ENCODE results near the gene MYO7B.

MYO7B gene

DNA sequence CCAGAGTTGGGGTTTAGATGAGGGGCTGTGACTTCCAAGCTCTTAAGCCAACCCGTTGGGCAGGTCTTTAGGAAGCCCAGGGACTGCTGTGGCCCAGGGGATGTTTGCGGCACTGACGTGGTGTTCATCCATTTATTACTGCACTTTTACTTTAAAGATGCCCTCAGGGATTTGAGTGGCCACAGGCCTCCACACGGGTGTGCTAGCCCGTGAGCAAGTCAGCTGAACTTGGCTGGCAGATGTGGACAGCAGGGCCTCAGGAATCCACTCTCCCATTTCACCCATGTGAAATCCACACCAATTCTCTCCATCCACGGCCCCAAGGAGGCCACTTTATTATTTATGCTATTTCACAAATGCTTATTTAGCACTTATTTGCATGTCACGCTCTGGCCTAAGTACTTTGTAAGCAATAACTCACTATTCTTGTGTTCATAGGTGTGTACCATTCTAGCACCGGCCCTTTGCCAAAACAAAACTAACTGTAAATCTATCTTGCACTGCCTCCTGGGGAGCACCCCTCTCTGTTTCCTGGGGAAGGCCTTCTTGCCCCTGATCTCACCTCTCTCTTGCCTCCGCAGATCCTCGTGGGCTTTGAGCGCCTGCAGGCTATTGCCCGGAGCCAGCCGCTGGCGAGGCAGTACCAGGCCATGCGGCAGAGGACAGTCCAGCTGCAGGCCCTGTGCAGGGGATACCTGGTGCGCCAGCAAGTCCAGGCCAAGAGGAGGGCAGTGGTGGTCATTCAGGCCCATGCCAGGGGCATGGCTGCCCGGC is 71.3 kb downstream of the MYO7B start:
- no peak overlapping the region for H3K27ac ChIP-seq (replicated peaks)
- H3K4me3 ChIP-seq (replicated peaks; ENCODE audit: insufficient read depth, low read length), result no peak overlapping the region
- no peaks in the 10 kb centered on the region for H3K27me3 ChIP-seq (ENCODE audit: insufficient read depth, poor library complexity, severe bottlenecking)
- TF ChIP-seq, protein P1, sequence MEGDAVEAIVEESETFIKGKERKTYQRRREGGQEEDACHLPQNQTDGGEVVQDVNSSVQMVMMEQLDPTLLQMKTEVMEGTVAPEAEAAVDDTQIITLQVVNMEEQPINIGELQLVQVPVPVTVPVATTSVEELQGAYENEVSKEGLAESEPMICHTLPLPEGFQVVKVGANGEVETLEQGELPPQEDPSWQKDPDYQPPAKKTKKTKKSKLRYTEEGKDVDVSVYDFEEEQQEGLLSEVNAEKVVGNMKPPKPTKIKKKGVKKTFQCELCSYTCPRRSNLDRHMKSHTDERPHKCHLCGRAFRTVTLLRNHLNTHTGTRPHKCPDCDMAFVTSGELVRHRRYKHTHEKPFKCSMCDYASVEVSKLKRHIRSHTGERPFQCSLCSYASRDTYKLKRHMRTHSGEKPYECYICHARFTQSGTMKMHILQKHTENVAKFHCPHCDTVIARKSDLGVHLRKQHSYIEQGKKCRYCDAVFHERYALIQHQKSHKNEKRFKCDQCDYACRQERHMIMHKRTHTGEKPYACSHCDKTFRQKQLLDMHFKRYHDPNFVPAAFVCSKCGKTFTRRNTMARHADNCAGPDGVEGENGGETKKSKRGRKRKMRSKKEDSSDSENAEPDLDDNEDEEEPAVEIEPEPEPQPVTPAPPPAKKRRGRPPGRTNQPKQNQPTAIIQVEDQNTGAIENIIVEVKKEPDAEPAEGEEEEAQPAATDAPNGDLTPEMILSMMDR (IDR thresholded peaks at IDR 0.05; ENCODE audit: insufficient read depth, low read length), result no peak
- no peak for TF ChIP-seq POLR2AphosphoS5 (IDR thresholded peaks at IDR 0.05; ENCODE audit: low read depth)
- no peak for TF ChIP-seq GABPA (IDR thresholded peaks at IDR 0.05; ENCODE audit: low read depth)
- no peak for TF ChIP-seq SPI1 (IDR thresholded peaks at IDR 0.05; ENCODE audit: borderline replicate concordance, low read depth)
- TF ChIP-seq, protein P2, sequence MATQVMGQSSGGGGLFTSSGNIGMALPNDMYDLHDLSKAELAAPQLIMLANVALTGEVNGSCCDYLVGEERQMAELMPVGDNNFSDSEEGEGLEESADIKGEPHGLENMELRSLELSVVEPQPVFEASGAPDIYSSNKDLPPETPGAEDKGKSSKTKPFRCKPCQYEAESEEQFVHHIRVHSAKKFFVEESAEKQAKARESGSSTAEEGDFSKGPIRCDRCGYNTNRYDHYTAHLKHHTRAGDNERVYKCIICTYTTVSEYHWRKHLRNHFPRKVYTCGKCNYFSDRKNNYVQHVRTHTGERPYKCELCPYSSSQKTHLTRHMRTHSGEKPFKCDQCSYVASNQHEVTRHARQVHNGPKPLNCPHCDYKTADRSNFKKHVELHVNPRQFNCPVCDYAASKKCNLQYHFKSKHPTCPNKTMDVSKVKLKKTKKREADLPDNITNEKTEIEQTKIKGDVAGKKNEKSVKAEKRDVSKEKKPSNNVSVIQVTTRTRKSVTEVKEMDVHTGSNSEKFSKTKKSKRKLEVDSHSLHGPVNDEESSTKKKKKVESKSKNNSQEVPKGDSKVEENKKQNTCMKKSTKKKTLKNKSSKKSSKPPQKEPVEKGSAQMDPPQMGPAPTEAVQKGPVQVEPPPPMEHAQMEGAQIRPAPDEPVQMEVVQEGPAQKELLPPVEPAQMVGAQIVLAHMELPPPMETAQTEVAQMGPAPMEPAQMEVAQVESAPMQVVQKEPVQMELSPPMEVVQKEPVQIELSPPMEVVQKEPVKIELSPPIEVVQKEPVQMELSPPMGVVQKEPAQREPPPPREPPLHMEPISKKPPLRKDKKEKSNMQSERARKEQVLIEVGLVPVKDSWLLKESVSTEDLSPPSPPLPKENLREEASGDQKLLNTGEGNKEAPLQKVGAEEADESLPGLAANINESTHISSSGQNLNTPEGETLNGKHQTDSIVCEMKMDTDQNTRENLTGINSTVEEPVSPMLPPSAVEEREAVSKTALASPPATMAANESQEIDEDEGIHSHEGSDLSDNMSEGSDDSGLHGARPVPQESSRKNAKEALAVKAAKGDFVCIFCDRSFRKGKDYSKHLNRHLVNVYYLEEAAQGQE (IDR thresholded peaks at IDR 0.05; ENCODE audit: insufficient replicate concordance, low read depth), result no peak
- no peak for DNase-seq (ENCODE audit: low read depth in 1 of 2, low spot score in 1 of 2)

DNA sequence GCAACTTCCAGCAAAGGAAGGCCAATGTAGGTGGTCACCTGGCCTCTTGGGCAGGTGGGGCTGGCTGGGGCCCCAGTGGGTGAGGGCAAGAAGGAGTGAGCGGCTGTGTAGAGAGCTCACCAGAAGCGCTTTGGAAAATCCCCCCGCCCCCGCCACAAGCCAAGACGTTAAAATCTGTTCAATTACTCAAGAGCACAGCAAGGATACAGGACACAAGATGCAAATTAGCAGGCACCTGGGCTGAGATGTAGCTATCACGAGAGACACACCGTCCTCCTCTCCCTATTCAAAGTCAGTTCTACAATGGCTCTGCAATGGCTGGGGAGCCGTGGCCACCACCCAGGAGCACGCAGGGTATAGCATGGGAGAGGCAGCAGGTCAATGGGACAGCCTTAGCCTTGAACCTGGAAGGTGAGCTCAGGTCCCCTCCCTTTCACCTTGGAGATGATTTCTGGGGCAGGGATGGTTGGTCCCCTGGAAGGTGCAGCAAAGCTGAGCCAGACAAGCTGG is 72.0 kb downstream of the MYO7B start:
- TF ChIP-seq, protein P2 (IDR thresholded peaks at IDR 0.05; ENCODE audit: insufficient replicate concordance, low read depth), result no peak
- TF ChIP-seq POLR2AphosphoS5 (IDR thresholded peaks at IDR 0.05; ENCODE audit: low read depth) (no peak), SPI1 (IDR thresholded peaks at IDR 0.05; ENCODE audit: borderline replicate concordance, low read depth) (no peak)
- Histone ChIP-seq H3K27ac (replicated peaks) (no peak overlapping the region), H3K27me3 (ENCODE audit: insufficient read depth, poor library complexity, severe bottlenecking) (no peaks in the 10 kb centered on the region), H3K4me3 (replicated peaks; ENCODE audit: insufficient read depth, low read length) (no peak overlapping the region)
- DNase-seq (ENCODE audit: low read depth in 1 of 2, low spot score in 1 of 2), result no peak

DNA sequence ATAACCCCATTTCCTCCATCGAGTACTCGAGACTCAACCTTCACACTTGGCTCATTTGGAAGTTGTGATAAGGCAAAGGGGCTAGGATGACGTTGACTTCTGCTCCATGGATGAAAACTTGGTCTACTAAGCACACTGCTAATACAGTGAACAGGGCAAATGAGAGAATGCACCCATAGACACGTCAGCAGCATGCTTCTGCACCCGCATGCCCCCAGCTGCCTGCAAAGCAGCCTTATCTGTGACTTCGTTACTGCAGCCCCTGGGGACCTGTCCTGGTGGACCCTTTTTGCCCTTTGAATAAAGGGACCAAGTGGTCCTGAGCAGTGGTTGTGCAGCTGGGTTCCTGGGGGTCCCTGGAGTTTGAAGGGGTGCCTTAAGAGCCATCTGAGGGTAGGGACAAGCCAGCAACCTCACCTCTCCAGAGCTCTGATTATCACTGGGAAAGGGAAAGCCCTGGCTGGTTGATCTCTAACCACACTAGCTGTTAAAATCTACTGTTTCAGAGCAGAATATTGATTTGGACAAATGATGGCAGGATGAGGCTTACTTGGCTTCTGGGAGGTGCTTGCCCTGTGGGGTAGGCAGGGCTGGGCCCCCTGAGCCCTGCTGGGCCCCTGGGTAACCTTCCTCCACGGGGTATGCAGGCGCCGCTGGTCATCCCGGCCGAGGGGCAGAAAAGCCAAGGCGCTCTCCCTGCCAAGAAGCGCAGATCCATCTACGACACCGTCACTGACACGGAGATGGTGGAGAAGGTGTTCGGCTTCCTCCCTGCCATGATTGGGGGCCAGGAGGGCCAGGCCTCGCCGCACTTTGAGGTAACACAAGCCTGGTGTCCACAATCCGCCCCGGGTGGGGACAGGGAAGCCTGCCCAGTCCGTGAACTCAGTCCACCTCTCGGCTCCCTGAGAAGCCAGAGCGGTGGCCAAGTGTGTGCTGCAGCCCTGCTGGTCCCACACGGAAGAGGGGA is 72.9 kb downstream of the MYO7B start:
- no peak for DNase-seq (ENCODE audit: low read depth in 1 of 2, low spot score in 1 of 2)
- no peaks in the 10 kb centered on the region for H3K27me3 ChIP-seq (ENCODE audit: insufficient read depth, poor library complexity, severe bottlenecking)
- no peak overlapping the region for H3K27ac ChIP-seq (replicated peaks)
- no peak overlapping the region for H3K4me3 ChIP-seq (replicated peaks; ENCODE audit: insufficient read depth, low read length)
- no peak for TF ChIP-seq GABPA (IDR thresholded peaks at IDR 0.05; ENCODE audit: low read depth)
- TF ChIP-seq POLR2AphosphoS5 (IDR thresholded peaks at IDR 0.05; ENCODE audit: low read depth), result no peak
- no peak for TF ChIP-seq SPI1 (IDR thresholded peaks at IDR 0.05; ENCODE audit: borderline replicate concordance, low read depth)
- TF ChIP-seq, protein P2 (IDR thresholded peaks at IDR 0.05; ENCODE audit: insufficient replicate concordance, low read depth), result no peak
- TF ChIP-seq, protein P1 (IDR thresholded peaks at IDR 0.05; ENCODE audit: insufficient read depth, low read length), result no peak
